SH-SY5Y (cell line): Measurements from ENCODE around the gene SLC9A4.

Experiments used
- GATA2 ChIP-seq: IDR thresholded peaks from 2 replicates; pipeline ENCODE4 v1.6.1; 2011; ENCODE audit warnings: mild to moderate bottlenecking, low read depth, low read length
- GATA3 ChIP-seq: IDR thresholded peaks from 2 replicates; pipeline ENCODE4 v1.6.1; 2011; ENCODE audit warnings: low read depth, mild to moderate bottlenecking, low read length, moderate library complexity

DNA sequence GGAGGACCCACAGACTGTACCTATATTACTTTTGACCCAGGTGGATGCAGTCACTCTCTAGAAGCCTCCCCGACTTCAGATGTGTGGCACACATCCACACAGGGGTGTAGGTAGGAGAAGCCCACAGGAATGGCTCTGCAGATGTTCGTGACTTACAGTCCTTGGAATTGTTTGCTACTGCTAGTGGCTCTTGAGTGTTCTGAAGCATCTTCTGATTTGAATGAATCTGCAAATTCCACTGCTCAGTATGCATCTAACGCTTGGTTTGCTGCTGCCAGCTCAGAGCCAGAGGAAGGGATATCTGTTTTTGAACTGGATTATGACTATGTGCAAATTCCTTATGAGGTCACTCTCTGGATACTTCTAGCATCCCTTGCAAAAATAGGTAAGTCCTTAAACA is 605 bp downstream of the SLC9A4 start:
- no peak for TF ChIP-seq GATA2
- TF ChIP-seq GATA3, result no peak
